ENCODE results near the gene EXOC3.

EXOC3 gene

GRCh38 chr5:454936-455335 is 12.0 kb downstream of the EXOC3 start:
- TF ChIP-seq, protein P1, sequence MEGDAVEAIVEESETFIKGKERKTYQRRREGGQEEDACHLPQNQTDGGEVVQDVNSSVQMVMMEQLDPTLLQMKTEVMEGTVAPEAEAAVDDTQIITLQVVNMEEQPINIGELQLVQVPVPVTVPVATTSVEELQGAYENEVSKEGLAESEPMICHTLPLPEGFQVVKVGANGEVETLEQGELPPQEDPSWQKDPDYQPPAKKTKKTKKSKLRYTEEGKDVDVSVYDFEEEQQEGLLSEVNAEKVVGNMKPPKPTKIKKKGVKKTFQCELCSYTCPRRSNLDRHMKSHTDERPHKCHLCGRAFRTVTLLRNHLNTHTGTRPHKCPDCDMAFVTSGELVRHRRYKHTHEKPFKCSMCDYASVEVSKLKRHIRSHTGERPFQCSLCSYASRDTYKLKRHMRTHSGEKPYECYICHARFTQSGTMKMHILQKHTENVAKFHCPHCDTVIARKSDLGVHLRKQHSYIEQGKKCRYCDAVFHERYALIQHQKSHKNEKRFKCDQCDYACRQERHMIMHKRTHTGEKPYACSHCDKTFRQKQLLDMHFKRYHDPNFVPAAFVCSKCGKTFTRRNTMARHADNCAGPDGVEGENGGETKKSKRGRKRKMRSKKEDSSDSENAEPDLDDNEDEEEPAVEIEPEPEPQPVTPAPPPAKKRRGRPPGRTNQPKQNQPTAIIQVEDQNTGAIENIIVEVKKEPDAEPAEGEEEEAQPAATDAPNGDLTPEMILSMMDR (IDR thresholded peaks at IDR 0.05; ENCODE audit: control insufficient read depth, extremely low read depth, insufficient read depth): no peak
- H3K4me3 ChIP-seq (ENCODE audit: low read depth, low read length): no peak overlapping the region
- DNase-seq (ENCODE audit: low read depth): no peak

GRCh38 chr5:455806-456205 is 12.8 kb downstream of the EXOC3 start:
- H3K4me3 ChIP-seq (ENCODE audit: low read depth, low read length): no peak overlapping the region
- TF ChIP-seq, protein P1 (IDR thresholded peaks at IDR 0.05; ENCODE audit: control insufficient read depth, extremely low read depth, insufficient read depth): no peak
- DNase-seq (ENCODE audit: low read depth): no peak

DNA sequence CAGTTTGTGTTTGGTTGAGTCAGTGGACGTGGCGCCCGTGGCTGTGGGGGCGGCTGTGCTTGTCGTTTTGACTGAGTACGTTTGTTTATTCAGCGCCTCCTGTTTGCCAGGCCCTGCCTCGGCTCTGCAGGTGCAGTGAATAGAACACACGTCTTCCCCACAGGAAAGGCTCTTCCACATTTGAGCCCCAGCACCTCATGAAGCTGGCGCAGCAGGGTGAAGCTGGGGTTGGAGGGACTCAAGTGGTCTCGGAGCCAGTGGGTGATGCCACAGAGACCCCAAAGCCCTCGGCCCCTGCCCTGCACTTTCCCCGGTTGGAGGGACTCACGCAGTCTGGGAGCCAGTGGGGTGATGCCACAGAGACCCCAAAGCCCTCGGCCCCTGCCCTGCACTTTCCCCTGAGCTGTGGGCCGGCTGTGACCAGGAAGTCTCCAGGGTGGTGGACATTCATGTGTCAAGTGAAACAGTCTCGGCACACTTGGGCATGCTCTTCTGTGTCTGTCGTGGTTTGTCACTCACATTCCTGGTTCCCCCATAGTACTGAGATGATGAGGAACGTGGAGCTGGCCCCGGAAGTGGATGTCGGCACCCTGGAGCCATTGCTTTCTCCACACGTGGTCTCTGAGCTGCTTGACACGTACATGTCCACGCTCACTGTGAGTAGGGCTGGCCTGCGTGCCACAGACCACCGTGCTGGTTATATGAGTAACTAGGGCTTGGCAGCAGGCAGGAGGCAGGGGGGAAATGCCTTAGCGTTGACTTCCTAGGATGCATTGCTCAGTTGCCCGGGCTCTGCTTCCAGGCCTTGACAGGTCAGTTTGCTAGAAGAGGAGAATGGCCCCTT is 13.6 kb downstream of the EXOC3 start:
- DNase-seq (ENCODE audit: low read depth): no peak
- H3K4me3 ChIP-seq (ENCODE audit: low read depth, low read length): no peak overlapping the region
- TF ChIP-seq, protein P1 (IDR thresholded peaks at IDR 0.05; ENCODE audit: control insufficient read depth, extremely low read depth, insufficient read depth): no peak

DNA sequence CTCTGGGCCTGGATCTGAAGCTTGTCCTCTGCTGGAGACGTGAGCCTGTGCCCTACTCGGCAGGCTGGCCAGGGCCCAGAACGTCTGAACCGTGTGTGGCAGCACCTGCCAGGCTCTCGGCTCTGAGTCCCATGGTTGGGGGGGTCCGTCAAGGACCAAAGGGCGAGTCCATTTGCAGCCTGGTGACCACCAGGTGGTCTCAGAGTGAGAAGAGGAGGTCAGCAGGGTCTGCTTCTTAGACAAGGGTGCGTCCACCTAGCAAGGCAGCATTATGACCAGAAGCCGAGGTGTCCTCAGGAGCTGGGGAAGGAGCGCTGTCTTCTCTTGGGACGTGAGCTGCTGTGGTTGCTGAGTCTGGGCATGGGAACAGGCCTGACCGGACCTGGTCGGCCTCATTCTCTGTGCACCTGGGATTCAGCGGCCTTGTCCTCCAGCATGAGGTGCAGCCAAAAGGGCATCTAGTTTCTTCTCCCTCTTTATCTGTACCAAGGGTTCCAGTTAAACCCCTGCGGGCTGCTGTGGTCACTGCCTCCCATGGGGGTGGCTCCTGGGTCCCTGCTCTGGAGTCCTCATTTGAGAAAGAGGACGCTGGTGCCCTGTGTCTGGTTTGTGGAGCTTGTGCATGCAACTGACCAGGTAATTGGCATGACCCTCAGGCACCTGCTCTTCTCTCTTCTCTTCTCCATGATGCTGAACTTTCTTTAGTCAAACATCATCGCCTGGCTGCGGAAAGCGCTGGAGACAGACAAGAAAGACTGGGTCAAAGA is 14.4 kb downstream of the EXOC3 start:
- TF ChIP-seq, protein P1 (IDR thresholded peaks at IDR 0.05; ENCODE audit: control insufficient read depth, extremely low read depth, insufficient read depth): no peak
- no peak for DNase-seq (ENCODE audit: low read depth)
- no peak overlapping the region for H3K4me3 ChIP-seq (ENCODE audit: low read depth, low read length)

GRCh38 chr5:458547-459353 is 15.8 kb downstream of the EXOC3 start:
- TF ChIP-seq, protein P1 (IDR thresholded peaks at IDR 0.05; ENCODE audit: control insufficient read depth, extremely low read depth, insufficient read depth): no peak
- no peak for DNase-seq (ENCODE audit: low read depth)
- H3K4me3 ChIP-seq (ENCODE audit: low read depth, low read length): no peak overlapping the region

GRCh38 chr5:459562-460272 is 16.7 kb downstream of the EXOC3 start:
- DNase-seq (ENCODE audit: low read depth): no peak
- H3K4me3 ChIP-seq (ENCODE audit: low read depth, low read length): no peak overlapping the region
- TF ChIP-seq, protein P1 (IDR thresholded peaks at IDR 0.05; ENCODE audit: control insufficient read depth, extremely low read depth, insufficient read depth): no peak
